Type B pancreatic cell (in vitro differentiated cells): Measurements from ENCODE around the gene GDF15. TPM values are rescaled to one million over a fixed set of nuclear protein-coding genes. Genes with fewer than 3 reads are reported as not detected.
A peak's percentile ranks its signal among the peaks of the same experiment; 100 is the strongest.

ENCODE experiments used
- DNase-seq: peaks from one replicate; pipeline ENCODE4 v3.0.0; 2021; ENCODE audit warnings: mixed read lengths; ENCODE audit not compliant: unreplicated experiment; ENCODE audit errors: extremely low spot score
- H3K27ac Mint-ChIP-seq: 2 replicates; pipeline ENCODE4 v1.8.0; 2021; ENCODE audit warnings: mild to moderate bottlenecking, mixed read lengths
- H3K27me3 Mint-ChIP-seq: 2 replicates; pipeline ENCODE4 v1.8.0; 2021; ENCODE audit warnings: mixed read lengths
- H3K36me3 Mint-ChIP-seq: 2 replicates; pipeline ENCODE4 v1.8.0; 2021; ENCODE audit warnings: mixed read lengths
- H3K4me1 Mint-ChIP-seq: one replicate; pipeline ENCODE4 v1.8.0; 2021; ENCODE audit warnings: mixed read lengths; ENCODE audit not compliant: unreplicated experiment
- H3K4me3 Mint-ChIP-seq: 2 replicates; pipeline ENCODE4 v1.8.0; 2021; ENCODE audit warnings: mild to moderate bottlenecking, mixed read lengths
- H3K9me3 Mint-ChIP-seq: 2 replicates; pipeline ENCODE4 v1.8.0; 2021; ENCODE audit warnings: mixed read lengths
- total RNA-seq: library from RNA; stranded (reverse); gene quantifications from 2 replicates; pipeline ENCODE4 v1.2.1, GENCODE V29; 2021; ENCODE audit warnings: low replicate concordance
- TF ChIP-seq, protein P1 (sequence below): fragments of 200-600 bp; sonication (generic); conservative IDR thresholded peaks from 2 replicates; pipeline ENCODE4 v1.5.0; 2021; ENCODE audit warnings: antibody characterized with exemption, mild to moderate bottlenecking

Gene GDF15
- total RNA-seq, 1 donor from 2014 or later: 102 TPM

DNA sequence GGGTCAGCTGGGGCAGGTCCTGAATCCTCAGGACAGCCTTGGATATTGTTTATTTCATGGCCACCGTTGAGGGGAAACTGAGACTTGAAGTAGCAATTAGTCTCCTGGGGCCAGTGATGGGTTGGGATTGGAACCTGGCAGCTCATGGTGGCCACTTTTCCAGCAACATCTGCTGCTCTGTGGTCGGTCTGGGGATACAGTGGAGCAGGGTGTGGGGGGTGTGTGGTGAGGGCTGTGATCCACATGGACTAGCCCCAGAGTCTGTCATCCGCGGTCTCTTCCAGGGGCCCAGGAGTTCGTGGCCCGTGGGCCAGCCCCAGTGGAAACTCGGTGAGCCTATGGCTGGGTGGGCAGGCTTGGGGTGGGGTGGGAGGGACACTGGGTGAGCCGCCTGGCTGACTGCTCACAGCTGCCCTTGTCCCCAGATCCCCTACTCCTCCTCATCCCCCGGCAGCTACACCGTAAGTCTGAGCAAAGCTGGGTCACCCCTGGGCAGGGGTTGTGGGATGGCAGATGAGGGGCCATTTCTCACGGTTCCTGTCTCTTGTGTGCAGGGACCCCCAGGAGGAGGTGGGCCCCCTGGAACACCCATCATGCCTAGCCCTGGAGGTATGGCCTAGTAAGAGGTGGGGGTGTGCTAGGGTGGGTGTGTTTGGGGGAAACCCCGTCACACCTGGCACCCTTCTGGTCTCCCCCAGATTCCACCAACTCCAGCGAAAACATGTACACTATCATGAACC lies 46.5 kb downstream of the GDF15 start:
- TF ChIP-seq, protein P1, sequence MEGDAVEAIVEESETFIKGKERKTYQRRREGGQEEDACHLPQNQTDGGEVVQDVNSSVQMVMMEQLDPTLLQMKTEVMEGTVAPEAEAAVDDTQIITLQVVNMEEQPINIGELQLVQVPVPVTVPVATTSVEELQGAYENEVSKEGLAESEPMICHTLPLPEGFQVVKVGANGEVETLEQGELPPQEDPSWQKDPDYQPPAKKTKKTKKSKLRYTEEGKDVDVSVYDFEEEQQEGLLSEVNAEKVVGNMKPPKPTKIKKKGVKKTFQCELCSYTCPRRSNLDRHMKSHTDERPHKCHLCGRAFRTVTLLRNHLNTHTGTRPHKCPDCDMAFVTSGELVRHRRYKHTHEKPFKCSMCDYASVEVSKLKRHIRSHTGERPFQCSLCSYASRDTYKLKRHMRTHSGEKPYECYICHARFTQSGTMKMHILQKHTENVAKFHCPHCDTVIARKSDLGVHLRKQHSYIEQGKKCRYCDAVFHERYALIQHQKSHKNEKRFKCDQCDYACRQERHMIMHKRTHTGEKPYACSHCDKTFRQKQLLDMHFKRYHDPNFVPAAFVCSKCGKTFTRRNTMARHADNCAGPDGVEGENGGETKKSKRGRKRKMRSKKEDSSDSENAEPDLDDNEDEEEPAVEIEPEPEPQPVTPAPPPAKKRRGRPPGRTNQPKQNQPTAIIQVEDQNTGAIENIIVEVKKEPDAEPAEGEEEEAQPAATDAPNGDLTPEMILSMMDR: no peak
- peak overlapping the region; percentile 36 for H3K4me3 Mint-ChIP-seq
- no peaks in the 10 kb centered on the region for H3K27me3 Mint-ChIP-seq
- peaks cover 12% of the 10 kb centered on the region for H3K4me1 Mint-ChIP-seq
- no peaks in the 10 kb centered on the region for H3K9me3 Mint-ChIP-seq
- no peak for DNase-seq
- peak overlapping the region; percentile 48 for H3K27ac Mint-ChIP-seq
- no peaks in the 10 kb centered on the region for H3K36me3 Mint-ChIP-seq

DNA sequence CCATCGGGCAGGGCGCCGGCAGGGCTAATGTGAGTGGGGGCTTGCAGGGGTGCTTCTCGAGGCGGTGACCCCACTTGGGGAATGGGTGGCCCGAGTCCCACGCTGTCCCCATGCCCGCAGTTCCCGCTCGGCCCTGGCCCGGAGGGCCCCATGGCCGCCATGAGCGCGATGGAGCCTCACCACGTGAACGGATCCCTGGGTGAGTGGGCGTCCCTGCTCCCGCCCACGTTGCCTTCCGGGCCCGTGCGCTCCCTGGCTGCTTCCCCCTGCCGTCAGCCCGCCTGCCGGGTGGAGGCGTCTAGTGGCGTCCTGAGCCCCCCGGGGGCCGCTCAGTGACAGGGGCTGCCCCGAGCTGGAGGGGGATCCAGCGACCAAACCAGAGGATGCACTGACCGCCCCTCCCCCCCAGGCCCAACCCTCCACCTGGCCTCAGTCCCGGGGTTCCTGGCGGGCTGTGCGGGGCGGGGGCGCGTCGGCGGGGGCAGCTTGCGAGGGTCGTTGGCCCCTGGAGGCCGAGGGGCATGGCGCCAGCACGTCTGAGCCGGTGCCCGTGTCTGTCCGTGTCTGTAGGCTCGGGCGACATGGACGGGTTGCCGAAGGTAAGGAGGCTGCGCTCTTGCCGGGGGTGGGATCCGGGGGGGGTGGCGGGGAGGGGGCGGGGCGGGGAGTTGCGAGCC lies 47.2 kb downstream of the GDF15 start:
- Mint-ChIP-seq H3K4me1 (peaks cover 12% of the 10 kb centered on the region), H3K36me3 (no peaks in the 10 kb centered on the region), H3K4me3 (no peak overlapping the region), H3K27ac (no peak overlapping the region), H3K27me3 (no peaks in the 10 kb centered on the region), H3K9me3 (no peaks in the 10 kb centered on the region)
- TF ChIP-seq, protein P1: no peak
- no peak for DNase-seq

DNA sequence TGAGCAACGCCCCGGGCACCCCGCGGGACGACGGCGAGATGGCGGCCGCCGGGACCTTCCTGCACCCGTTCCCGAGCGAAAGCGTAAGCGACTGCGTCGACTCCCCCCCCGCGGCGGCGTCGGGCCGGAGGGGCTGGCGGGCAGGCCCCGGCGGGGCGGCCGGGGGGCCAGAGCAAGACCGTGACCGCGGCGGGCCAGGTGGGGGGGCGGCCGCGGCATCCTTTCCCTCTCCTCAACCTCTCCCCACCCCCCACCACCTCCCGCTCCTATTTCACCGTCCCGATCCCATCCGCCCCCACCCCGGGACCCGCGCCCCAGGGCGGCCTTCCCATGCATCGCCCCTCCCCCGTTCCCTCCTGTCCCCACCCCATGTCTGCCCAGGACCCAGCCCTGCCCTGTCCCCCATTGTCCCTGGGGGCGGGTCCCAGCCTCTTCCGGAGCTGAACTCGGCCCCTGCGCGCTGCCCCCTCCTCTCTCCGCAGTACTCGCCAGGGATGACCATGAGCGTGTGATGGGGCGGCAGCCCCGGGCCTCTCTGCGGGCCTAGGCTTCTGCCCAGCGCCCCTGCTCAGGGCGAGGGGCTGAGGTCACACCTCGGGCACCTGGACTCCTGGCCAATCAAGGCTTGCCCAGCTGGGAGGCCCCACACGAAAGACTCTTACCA lies 47.9 kb downstream of the GDF15 start:
- Mint-ChIP-seq H3K9me3 (no peaks in the 10 kb centered on the region), H3K27me3 (no peaks in the 10 kb centered on the region), H3K4me3 (peak overlapping the region; percentile 81), H3K27ac (no peak overlapping the region), H3K4me1 (peaks cover 13% of the 10 kb centered on the region), H3K36me3 (no peaks in the 10 kb centered on the region)
- no peak for DNase-seq
- TF ChIP-seq, protein P1: no peak

DNA sequence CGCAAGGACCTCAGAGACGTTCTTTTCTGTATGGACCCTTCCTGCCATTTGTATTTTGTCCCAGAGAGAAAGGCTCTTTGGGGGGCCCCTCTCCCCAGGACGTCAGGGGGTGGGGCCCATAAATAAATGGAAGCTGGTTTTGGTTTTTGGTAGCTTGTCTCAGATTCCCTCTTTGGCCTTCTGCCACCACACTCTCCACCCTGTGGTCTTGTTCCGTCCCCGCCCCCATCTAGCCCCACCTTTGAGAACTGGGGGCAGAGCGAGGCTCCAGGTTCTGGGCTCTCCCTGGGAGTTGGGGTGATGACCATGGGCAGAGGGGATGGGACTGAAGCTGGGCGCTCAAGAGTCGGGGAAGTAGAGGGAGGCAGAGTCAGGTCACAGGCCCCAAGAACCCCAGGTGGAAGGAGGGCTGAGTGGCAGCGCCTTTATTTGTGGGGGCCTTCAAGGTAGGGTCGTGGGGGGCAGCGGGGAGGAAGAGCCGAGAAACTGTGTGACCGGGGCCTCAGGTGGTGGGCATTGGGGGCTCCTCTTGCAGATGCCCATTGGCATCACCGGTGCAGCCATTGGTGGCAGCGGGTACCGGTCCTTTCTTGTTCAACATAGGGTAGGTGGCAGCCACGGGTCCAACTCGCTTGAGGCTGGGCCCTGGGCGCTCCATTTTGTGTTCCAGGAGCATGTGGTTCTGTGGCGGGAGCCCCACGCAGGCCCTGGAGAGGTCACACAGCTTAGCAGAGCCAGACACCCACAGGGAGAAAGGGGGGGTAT lies 48.6 kb downstream of the GDF15 start:
- Mint-ChIP-seq H3K4me1 (peaks cover 20% of the 10 kb centered on the region), H3K27me3 (no peaks in the 10 kb centered on the region), H3K4me3 (peak overlapping the region; percentile 81), H3K27ac (no peak overlapping the region), H3K9me3 (no peaks in the 10 kb centered on the region), H3K36me3 (no peaks in the 10 kb centered on the region)
- TF ChIP-seq, protein P1: no peak
- DNase-seq: no peak

DNA sequence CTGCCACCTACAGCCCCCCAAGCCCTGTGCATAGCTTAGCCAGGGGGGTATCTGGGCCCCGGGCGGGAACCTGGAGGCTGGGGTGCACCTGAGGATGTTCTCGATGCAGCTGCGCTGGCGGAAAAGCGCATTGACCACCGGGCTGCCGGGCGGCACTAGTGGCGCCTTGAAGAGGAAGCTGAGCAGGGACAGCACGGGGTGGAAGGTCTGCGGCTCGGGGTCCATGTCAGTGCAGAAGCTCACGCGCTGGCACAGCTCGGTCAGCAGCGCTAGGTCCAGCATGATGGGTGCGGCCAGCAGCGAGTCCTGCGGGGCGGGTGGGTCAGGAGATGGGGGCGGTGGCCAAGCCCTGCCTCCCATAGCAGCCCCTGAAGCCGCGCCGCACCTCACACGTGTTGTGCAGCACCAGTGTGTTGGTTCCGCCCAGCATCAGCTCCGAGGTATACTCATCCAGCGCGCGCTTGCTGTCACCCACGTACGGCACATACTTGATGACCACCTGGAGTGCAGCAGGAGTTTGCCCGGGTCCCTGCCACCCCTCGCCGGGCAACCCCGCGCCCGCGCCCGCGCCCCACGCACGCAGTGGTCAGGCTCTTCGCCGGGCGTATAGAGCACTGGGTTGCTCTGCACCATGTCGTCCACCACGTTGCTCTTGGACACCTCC lies 49.4 kb downstream of the GDF15 start:
- Mint-ChIP-seq H3K9me3 (no peaks in the 10 kb centered on the region), H3K4me1 (peaks cover 22% of the 10 kb centered on the region), H3K4me3 (peak overlapping the region; percentile 84), H3K36me3 (no peaks in the 10 kb centered on the region), H3K27me3 (no peaks in the 10 kb centered on the region), H3K27ac (no peak overlapping the region)
- TF ChIP-seq, protein P1: no peak
- no peak for DNase-seq
